ENCODE data around the gene SPATA12.

Gene SPATA12

DNA sequence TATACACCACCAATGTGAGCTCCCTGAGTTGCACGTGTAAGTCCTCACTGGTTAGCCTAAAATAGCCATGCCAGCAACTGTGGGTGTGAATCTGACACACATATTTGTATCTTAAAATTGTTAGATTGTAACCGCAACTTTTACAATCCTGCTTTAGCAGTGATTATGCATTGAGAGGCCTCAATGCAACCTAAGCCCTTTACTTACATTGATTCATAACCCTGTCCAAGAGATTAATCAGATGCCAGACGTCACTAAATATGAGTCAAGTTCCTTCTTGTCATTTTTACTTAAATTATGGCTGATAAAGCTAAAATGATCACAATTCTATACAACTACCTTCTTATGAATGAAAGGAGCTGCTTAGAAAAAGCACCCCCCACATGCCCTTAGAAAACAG, 57.8 kb downstream of the SPATA12 start:
- H3K36me3 ChIP-seq (ENCODE audit: low read length): no peaks in the 10 kb centered on the region
- no peaks in the 10 kb centered on the region for H3K9me2 ChIP-seq (replicated peaks; ENCODE audit: insufficient read depth, low read length)
- no peaks in the 10 kb centered on the region for H3K27me3 ChIP-seq (ENCODE audit: low read length)
- no peak overlapping the region for H3K9ac ChIP-seq (ENCODE audit: low read length)
- no peak for TF ChIP-seq EZH2phosphoT487 (conservative IDR thresholded peaks at IDR 0.05; ENCODE audit: low read length)
- TF ChIP-seq, protein P1, sequence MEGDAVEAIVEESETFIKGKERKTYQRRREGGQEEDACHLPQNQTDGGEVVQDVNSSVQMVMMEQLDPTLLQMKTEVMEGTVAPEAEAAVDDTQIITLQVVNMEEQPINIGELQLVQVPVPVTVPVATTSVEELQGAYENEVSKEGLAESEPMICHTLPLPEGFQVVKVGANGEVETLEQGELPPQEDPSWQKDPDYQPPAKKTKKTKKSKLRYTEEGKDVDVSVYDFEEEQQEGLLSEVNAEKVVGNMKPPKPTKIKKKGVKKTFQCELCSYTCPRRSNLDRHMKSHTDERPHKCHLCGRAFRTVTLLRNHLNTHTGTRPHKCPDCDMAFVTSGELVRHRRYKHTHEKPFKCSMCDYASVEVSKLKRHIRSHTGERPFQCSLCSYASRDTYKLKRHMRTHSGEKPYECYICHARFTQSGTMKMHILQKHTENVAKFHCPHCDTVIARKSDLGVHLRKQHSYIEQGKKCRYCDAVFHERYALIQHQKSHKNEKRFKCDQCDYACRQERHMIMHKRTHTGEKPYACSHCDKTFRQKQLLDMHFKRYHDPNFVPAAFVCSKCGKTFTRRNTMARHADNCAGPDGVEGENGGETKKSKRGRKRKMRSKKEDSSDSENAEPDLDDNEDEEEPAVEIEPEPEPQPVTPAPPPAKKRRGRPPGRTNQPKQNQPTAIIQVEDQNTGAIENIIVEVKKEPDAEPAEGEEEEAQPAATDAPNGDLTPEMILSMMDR (IDR thresholded peaks at IDR 0.05; ENCODE audit: insufficient read depth, low read length, poor library complexity, severe bottlenecking): no peak
- H3K27ac ChIP-seq (ENCODE audit: low read depth, low read length): no peak overlapping the region
- no peaks in the 10 kb centered on the region for H4K20me1 ChIP-seq (ENCODE audit: low read depth, low read length)
- no peak overlapping the region for H3K4me3 ChIP-seq (ENCODE audit: insufficient read depth, low read length, poor library complexity, severe bottlenecking)
- H3K79me2 ChIP-seq (ENCODE audit: insufficient read depth, low read length): no peaks in the 10 kb centered on the region
- no peaks in the 10 kb centered on the region for H3F3A ChIP-seq (ENCODE audit: insufficient read depth)
- H3K4me2 ChIP-seq (ENCODE audit: low read depth, low read length, poor library complexity, severe bottlenecking): no peak overlapping the region
- H2AFZ ChIP-seq (ENCODE audit: low read depth, low read length, severe bottlenecking): no peak overlapping the region
- H3K9me3 ChIP-seq (ENCODE audit: insufficient read depth, low read length): no peaks in the 10 kb centered on the region

DNA sequence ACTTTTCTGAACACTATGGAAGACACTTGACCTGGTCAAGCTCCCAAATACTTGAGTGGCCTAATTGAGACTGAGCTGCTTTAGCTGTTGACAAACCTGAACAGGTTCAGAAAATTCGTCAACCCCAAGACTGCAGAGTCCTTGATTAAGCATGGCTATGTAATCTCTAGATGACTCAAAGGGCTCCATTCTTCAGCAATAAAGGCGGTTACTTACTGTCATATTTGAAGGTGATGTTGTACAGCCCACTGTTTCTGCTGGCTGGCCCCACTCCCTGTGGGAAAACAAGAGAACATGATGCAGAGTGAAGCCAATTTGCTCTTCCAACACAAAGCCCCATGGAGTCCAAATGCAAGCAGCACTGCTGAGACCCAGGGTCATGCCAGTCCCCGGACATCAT, 59.6 kb downstream of the SPATA12 start:
- no peaks in the 10 kb centered on the region for H3K9me3 ChIP-seq (ENCODE audit: insufficient read depth, low read length)
- H3K4me3 ChIP-seq (ENCODE audit: insufficient read depth, low read length, poor library complexity, severe bottlenecking): no peak overlapping the region
- H3K27me3 ChIP-seq (ENCODE audit: low read length): no peaks in the 10 kb centered on the region
- H3K4me2 ChIP-seq (ENCODE audit: low read depth, low read length, poor library complexity, severe bottlenecking): no peak overlapping the region
- H4K20me1 ChIP-seq (ENCODE audit: low read depth, low read length): no peaks in the 10 kb centered on the region
- TF ChIP-seq, protein P1 (IDR thresholded peaks at IDR 0.05; ENCODE audit: insufficient read depth, low read length, poor library complexity, severe bottlenecking): no peak
- TF ChIP-seq EZH2phosphoT487 (conservative IDR thresholded peaks at IDR 0.05; ENCODE audit: low read length): no peak
- H2AFZ ChIP-seq (ENCODE audit: low read depth, low read length, severe bottlenecking): no peak overlapping the region
- H3K9me2 ChIP-seq (replicated peaks; ENCODE audit: insufficient read depth, low read length): no peaks in the 10 kb centered on the region
- H3K79me2 ChIP-seq (ENCODE audit: insufficient read depth, low read length): no peaks in the 10 kb centered on the region
- no peaks in the 10 kb centered on the region for H3F3A ChIP-seq (ENCODE audit: insufficient read depth)
- no peak overlapping the region for H3K9ac ChIP-seq (ENCODE audit: low read length)
- H3K36me3 ChIP-seq (ENCODE audit: low read length): no peaks in the 10 kb centered on the region
- no peak overlapping the region for H3K27ac ChIP-seq (ENCODE audit: low read depth, low read length)

DNA sequence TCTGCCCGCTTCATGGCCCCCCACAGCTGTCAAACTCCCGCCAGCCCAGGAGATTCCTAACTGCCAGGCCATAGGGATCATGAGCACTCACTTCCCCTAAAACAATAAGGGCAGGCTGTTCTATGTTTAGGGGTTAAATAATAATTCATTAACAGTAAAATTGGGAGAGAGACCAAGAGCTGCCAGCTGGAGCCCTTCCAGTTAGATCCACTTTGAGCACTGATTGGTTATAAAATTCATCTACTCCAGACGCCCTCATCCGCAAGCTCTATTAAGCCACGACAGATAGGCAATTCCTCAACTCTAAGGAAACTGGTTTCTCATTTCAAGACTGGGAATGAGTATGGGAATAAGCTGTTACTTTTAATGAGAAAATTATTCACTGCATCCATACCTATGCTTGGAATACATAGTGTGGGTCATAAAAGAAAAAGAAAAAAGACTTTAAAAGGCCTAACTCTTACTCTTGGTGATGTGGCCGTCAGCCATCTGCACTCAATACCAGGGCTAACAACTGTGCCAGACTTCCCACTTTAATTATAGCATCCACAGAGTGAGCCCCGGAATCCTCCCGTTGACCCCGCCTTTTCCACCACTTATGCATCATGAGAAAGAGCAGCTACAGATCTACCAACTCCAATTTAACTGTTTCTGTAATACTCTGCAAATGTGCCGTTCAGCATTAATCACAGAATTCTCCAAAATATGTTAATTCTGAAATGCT, 60.1 kb downstream of the SPATA12 start:
- Histone ChIP-seq H2AFZ (ENCODE audit: low read depth, low read length, severe bottlenecking) (no peak overlapping the region), H3K9ac (ENCODE audit: low read length) (no peak overlapping the region), H4K20me1 (ENCODE audit: low read depth, low read length) (no peaks in the 10 kb centered on the region), H3K36me3 (ENCODE audit: low read length) (no peaks in the 10 kb centered on the region), H3K9me3 (ENCODE audit: insufficient read depth, low read length) (no peaks in the 10 kb centered on the region), H3K4me3 (ENCODE audit: insufficient read depth, low read length, poor library complexity, severe bottlenecking) (no peak overlapping the region), H3F3A (ENCODE audit: insufficient read depth) (no peaks in the 10 kb centered on the region), H3K4me2 (ENCODE audit: low read depth, low read length, poor library complexity, severe bottlenecking) (no peak overlapping the region), H3K27me3 (ENCODE audit: low read length) (no peaks in the 10 kb centered on the region), H3K27ac (ENCODE audit: low read depth, low read length) (no peak overlapping the region), H3K9me2 (replicated peaks; ENCODE audit: insufficient read depth, low read length) (no peaks in the 10 kb centered on the region), H3K79me2 (ENCODE audit: insufficient read depth, low read length) (no peaks in the 10 kb centered on the region)
- TF ChIP-seq, protein P1 (IDR thresholded peaks at IDR 0.05; ENCODE audit: insufficient read depth, low read length, poor library complexity, severe bottlenecking): no peak
- TF ChIP-seq EZH2phosphoT487 (conservative IDR thresholded peaks at IDR 0.05; ENCODE audit: low read length): no peak
